Lower leg skin (tissue), 3 donors: Measurements from ENCODE around the gene CFAP73.

Experiments used
- POLR2A ChIP-seq, 2 donors: fragments of 450-650 bp; IDR thresholded peaks; one replicate each; pipeline ENCODE4 v1.6.1; 2016 to 2017; ENCODE audit warnings: antibody characterized with exemption in 2 of 2, mild to moderate bottlenecking in 1 of 2, moderate library complexity in 1 of 2
- TF ChIP-seq, protein P1 (sequence below), 3 donors: fragments of 450-650 bp; IDR thresholded peaks; one replicate each; pipeline ENCODE4 v1.5.1; 2016; ENCODE audit warnings: antibody characterized with exemption in 3 of 3, mild to moderate bottlenecking in 3 of 3, moderate library complexity in 2 of 3

DNA sequence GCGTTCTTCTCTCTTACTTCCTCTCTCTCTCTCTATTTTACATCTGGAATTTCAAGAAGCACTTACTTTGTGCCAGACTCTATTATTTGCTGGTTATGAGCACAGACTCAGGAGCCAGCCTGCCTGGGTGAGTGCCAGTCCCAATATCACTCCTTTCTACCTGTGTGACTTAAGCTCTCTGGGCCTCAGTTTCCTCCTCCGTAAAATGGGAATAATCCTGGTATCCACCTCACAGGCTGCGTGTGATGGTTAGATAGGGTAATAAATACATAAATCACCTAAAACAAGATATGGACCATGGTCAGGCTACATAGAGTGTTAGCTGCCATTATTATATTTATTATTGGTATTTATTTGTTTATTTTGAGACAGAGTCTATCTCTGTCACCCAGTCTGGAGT lies 38.3 kb upstream of the CFAP73 start:
- TF ChIP-seq POLR2A (IDR thresholded peaks at IDR 0.05), result no peak
- TF ChIP-seq, protein P1, sequence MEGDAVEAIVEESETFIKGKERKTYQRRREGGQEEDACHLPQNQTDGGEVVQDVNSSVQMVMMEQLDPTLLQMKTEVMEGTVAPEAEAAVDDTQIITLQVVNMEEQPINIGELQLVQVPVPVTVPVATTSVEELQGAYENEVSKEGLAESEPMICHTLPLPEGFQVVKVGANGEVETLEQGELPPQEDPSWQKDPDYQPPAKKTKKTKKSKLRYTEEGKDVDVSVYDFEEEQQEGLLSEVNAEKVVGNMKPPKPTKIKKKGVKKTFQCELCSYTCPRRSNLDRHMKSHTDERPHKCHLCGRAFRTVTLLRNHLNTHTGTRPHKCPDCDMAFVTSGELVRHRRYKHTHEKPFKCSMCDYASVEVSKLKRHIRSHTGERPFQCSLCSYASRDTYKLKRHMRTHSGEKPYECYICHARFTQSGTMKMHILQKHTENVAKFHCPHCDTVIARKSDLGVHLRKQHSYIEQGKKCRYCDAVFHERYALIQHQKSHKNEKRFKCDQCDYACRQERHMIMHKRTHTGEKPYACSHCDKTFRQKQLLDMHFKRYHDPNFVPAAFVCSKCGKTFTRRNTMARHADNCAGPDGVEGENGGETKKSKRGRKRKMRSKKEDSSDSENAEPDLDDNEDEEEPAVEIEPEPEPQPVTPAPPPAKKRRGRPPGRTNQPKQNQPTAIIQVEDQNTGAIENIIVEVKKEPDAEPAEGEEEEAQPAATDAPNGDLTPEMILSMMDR (IDR thresholded peaks at IDR 0.05), result no peak
